Measurements from ENCODE around the gene C2orf81.

C2orf81 gene

DNA sequence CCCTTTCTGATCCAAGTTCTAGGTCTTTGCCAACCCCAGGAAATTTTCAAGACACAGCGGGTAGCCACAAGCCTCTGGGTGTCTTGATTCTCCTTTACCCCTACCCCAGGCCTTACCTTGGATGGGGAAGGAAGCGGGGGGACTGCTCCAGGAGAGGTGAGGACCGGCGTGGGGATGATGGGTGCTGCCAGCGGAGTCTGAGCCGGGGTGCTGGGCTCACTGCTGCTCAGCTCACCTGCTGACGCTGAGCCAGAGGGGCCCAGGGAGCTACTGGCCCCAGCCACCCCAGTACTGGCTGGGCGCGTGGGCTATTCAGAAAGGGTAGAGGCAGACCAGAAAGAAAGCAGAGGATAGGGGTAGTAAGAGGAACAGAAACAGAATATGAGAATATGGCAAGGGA is 50.0 kb downstream of the C2orf81 start:
- Histone ChIP-seq H3K4me1 (ENCODE audit: low read length) (no peaks in the 10 kb centered on the region), H3K9me3 (ENCODE audit: insufficient read depth, low read length) (no peaks in the 10 kb centered on the region), H3K27me3 (ENCODE audit: low read depth, low read length) (no peaks in the 10 kb centered on the region), H3K4me2 (ENCODE audit: low read length) (no peak overlapping the region), H3K79me2 (ENCODE audit: low read length) (no peaks in the 10 kb centered on the region), H2AFZ (ENCODE audit: low read depth, low read length) (no peak overlapping the region), H3K27ac (ENCODE audit: low read length) (no peak overlapping the region), H4K20me1 (ENCODE audit: insufficient read depth, low read length) (0 out of 2 replicates have a peak, but pooled peaks cover 3% of the 10 kb centered on the region), H3K9ac (ENCODE audit: low read length) (no peak overlapping the region), H3K4me3 (ENCODE audit: low read length) (no peak overlapping the region), H3K36me3 (replicated peaks; ENCODE audit: low read depth, low read length) (peaks cover 21% of the 10 kb centered on the region)
- no peak for TF ChIP-seq EZH2phosphoT487 (IDR thresholded peaks at IDR 0.05; ENCODE audit: low read depth)
- TF ChIP-seq, protein P1, sequence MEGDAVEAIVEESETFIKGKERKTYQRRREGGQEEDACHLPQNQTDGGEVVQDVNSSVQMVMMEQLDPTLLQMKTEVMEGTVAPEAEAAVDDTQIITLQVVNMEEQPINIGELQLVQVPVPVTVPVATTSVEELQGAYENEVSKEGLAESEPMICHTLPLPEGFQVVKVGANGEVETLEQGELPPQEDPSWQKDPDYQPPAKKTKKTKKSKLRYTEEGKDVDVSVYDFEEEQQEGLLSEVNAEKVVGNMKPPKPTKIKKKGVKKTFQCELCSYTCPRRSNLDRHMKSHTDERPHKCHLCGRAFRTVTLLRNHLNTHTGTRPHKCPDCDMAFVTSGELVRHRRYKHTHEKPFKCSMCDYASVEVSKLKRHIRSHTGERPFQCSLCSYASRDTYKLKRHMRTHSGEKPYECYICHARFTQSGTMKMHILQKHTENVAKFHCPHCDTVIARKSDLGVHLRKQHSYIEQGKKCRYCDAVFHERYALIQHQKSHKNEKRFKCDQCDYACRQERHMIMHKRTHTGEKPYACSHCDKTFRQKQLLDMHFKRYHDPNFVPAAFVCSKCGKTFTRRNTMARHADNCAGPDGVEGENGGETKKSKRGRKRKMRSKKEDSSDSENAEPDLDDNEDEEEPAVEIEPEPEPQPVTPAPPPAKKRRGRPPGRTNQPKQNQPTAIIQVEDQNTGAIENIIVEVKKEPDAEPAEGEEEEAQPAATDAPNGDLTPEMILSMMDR (IDR thresholded peaks at IDR 0.05; ENCODE audit: low read depth, low read length) = no peak

DNA sequence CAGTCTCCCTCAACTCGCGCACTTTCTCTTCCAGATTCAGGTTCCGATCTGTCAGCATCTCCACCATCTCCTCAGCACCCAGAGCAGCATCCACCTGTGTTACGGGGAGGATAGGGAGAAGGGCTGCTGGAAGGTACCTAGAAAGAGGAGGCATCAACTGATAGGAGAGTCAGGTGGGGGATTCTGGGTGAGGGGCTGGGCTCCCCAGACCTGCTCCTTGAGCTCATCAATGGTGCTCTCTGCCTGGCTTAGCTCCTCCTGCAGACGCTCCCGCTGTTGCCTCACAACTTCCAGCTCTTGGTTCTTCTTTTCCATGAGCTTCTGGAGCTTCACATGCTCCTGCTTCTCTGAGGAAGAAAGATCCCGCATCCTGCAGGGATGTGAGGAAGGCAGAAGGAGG is 51.4 kb downstream of the C2orf81 start:
- TF ChIP-seq, protein P1 (IDR thresholded peaks at IDR 0.05; ENCODE audit: low read depth, low read length) = no peak
- no peak for TF ChIP-seq EZH2phosphoT487 (IDR thresholded peaks at IDR 0.05; ENCODE audit: low read depth)
- no peaks in the 10 kb centered on the region for H3K27me3 ChIP-seq (ENCODE audit: low read depth, low read length)
- H3K36me3 ChIP-seq (replicated peaks; ENCODE audit: low read depth, low read length) = peaks cover 23% of the 10 kb centered on the region
- H3K9me3 ChIP-seq (ENCODE audit: insufficient read depth, low read length) = no peaks in the 10 kb centered on the region
- H3K4me1 ChIP-seq (ENCODE audit: low read length) = no peaks in the 10 kb centered on the region
- no peak overlapping the region for H2AFZ ChIP-seq (ENCODE audit: low read depth, low read length)
- no peak overlapping the region for H3K9ac ChIP-seq (ENCODE audit: low read length)
- H4K20me1 ChIP-seq (ENCODE audit: insufficient read depth, low read length) = 0 out of 2 replicates have a peak, but pooled peaks cover 3% of the 10 kb centered on the region
- H3K27ac ChIP-seq (ENCODE audit: low read length) = no peak overlapping the region
- no peaks in the 10 kb centered on the region for H3K79me2 ChIP-seq (ENCODE audit: low read length)
- no peak overlapping the region for H3K4me3 ChIP-seq (ENCODE audit: low read length)
- no peak overlapping the region for H3K4me2 ChIP-seq (ENCODE audit: low read length)

DNA sequence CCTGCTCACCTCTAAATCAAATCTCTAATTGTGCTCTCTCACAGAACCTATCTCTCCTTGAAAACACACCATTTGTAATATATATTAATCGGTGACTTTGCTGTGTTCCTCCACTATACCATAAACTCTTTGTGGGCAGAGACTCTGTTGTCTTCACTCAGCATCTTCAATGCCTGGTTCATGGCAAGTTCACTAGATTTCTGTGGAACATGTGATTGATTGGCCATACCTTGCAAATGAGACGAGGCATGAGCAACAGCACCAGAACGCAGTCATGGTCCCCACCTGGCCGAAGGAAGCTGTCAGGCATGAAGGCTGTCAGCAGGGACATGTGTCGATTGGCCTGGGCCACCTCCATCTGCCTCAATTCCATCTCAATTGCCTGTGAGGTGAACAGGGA is 52.9 kb downstream of the C2orf81 start:
- Histone ChIP-seq H3K79me2 (ENCODE audit: low read length) (no peaks in the 10 kb centered on the region), H3K4me3 (ENCODE audit: low read length) (no peak overlapping the region), H3K4me1 (ENCODE audit: low read length) (no peaks in the 10 kb centered on the region), H3K9ac (ENCODE audit: low read length) (no peak overlapping the region), H3K36me3 (replicated peaks; ENCODE audit: low read depth, low read length) (peaks cover 29% of the 10 kb centered on the region), H3K4me2 (ENCODE audit: low read length) (no peak overlapping the region), H3K27ac (ENCODE audit: low read length) (no peak overlapping the region), H2AFZ (ENCODE audit: low read depth, low read length) (no peak overlapping the region), H4K20me1 (ENCODE audit: insufficient read depth, low read length) (0 out of 2 replicates have a peak, but pooled peaks cover 3% of the 10 kb centered on the region), H3K9me3 (ENCODE audit: insufficient read depth, low read length) (no peaks in the 10 kb centered on the region), H3K27me3 (ENCODE audit: low read depth, low read length) (no peaks in the 10 kb centered on the region)
- TF ChIP-seq, protein P1 (IDR thresholded peaks at IDR 0.05; ENCODE audit: low read depth, low read length) = no peak
- no peak for TF ChIP-seq EZH2phosphoT487 (IDR thresholded peaks at IDR 0.05; ENCODE audit: low read depth)

DNA sequence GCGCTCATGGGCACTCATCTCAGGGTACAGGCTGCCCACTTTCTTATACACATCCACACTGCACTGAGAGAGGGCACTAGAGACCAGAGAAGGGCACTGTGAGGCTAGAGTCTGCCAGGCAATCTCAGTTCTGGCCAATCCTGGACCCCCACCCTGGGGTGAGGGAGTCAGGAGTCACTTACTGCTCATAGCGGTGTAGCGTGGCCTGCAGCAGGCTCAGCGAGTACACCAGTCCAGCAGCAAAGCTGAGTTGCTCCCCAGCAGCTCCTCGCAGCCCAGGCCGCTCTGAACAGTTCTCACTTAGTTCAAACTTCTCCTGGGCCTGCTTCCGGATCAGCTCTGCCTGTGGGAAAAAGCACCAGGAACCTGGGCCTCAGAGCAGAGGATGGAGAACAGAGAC is 53.6 kb downstream of the C2orf81 start:
- Histone ChIP-seq H4K20me1 (ENCODE audit: insufficient read depth, low read length) (no peaks in the 10 kb centered on the region), H3K79me2 (ENCODE audit: low read length) (no peaks in the 10 kb centered on the region), H3K36me3 (replicated peaks; ENCODE audit: low read depth, low read length) (peaks cover 33% of the 10 kb centered on the region), H3K4me1 (ENCODE audit: low read length) (no peaks in the 10 kb centered on the region), H2AFZ (ENCODE audit: low read depth, low read length) (no peak overlapping the region), H3K27me3 (ENCODE audit: low read depth, low read length) (no peaks in the 10 kb centered on the region), H3K9me3 (ENCODE audit: insufficient read depth, low read length) (no peaks in the 10 kb centered on the region), H3K9ac (ENCODE audit: low read length) (no peak overlapping the region), H3K4me2 (ENCODE audit: low read length) (no peak overlapping the region), H3K27ac (ENCODE audit: low read length) (no peak overlapping the region), H3K4me3 (ENCODE audit: low read length) (no peak overlapping the region)
- no peak for TF ChIP-seq EZH2phosphoT487 (IDR thresholded peaks at IDR 0.05; ENCODE audit: low read depth)
- TF ChIP-seq, protein P1 (IDR thresholded peaks at IDR 0.05; ENCODE audit: low read depth, low read length) = no peak

All from OCI-LY3 (cell line).